GM10266 (cell line): ENCODE data around the gene FARS2.

Experiments used
- DNase-seq: peaks from one replicate; pipeline ENCODE4 v3.0.0; 2012; ENCODE audit errors: extremely low spot score
- TF ChIP-seq, protein P1 (sequence below): IDR thresholded peaks from 2 replicates; pipeline ENCODE4 v1.5.1; 2012; ENCODE audit warnings: mild to moderate bottlenecking, low read depth; ENCODE audit not compliant: control insufficient read depth, insufficient read depth; ENCODE audit errors: missing control alignments

The FARS2 gene

GRCh38 chr6:5277589-5277988 is 16.3 kb downstream of the FARS2 start:
- TF ChIP-seq, protein P1, sequence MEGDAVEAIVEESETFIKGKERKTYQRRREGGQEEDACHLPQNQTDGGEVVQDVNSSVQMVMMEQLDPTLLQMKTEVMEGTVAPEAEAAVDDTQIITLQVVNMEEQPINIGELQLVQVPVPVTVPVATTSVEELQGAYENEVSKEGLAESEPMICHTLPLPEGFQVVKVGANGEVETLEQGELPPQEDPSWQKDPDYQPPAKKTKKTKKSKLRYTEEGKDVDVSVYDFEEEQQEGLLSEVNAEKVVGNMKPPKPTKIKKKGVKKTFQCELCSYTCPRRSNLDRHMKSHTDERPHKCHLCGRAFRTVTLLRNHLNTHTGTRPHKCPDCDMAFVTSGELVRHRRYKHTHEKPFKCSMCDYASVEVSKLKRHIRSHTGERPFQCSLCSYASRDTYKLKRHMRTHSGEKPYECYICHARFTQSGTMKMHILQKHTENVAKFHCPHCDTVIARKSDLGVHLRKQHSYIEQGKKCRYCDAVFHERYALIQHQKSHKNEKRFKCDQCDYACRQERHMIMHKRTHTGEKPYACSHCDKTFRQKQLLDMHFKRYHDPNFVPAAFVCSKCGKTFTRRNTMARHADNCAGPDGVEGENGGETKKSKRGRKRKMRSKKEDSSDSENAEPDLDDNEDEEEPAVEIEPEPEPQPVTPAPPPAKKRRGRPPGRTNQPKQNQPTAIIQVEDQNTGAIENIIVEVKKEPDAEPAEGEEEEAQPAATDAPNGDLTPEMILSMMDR = no peak
- DNase-seq = no peak

- DNase-seq = peak; percentile 25
- TF ChIP-seq, protein P1 = no peak
These were observed 16.7 kb downstream of the FARS2 start for GRCh38 chr6:5278047-5278446.

DNA sequence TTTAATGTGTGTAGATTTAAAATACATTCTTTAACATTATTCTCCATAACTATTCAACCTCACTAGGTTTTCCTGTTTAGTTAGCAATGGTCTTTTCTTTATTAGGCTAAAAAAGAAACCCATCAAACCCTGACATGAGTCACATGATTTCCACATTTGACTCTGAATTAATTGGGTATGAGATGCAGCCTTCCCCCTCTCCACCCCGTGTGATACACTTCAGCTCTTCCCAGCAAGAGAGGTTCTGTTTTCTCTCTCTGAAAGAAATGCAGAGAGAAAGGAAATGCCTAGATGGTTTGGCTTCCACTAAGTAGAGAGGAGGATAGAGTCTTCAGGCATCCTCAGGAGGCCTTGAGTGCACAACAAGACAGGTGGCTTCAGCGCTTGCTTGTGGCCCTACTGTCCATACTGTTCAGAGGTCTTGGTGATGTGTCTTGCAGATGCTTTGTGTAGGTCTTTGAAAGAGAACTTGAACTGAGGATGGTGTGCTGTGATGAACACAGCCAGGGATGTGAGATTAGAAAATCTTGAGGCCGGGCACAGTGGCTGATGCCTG is 17.3 kb downstream of the FARS2 start:
- TF ChIP-seq, protein P1 = no peak

DNA sequence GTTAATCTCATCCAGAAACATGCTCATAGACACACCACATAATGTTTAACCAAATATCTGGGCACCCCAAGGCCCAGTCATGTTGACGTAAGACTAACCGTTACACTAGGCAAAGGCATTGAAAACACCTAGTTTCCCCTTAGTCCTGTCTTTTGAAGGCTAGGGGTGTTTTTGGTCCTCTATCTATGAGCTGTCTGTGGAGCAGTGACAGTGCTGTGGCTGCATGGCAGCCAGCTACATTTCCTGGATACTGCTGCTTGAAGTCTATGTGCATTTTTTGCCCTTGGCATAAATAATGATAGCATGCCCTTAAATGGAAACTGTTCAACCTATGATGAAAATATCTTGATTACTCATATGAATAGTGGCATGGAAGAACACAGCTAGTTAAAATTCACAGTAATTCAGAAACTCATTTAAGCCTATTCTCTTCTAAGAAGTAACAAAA is 18.6 kb downstream of the FARS2 start:
- TF ChIP-seq, protein P1 = no peak
- no peak for DNase-seq

More for the DNA sequence above, 17.3 kb downstream of the FARS2 start:
- no peak for DNase-seq

GRCh38 chr6:5280920-5281319 is 19.6 kb downstream of the FARS2 start:
- DNase-seq = no peak
- TF ChIP-seq, protein P1 = no peak

DNA sequence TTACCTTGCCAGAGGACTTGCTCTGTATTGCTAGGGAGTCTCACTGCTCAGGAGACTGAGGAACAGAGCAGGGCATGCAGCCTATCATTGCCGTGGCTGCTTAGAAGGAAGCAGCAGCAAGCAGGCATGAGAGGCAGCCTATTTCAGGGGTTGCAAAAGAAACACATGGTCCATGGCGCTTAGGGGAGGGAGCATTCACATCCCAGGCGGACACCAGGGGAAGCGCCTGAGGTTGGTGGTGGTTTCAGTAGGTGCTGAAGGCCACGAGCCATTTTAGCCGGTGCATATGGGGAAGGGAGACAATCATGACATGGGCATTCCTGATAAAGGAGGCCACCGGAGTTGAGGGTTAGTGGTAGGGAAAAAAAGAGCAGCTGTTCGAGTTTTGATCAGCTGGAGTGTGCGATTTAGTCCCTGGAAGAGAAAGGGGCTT is 20.9 kb downstream of the FARS2 start:
- TF ChIP-seq, protein P1 = no peak
- DNase-seq = no peak

DNA sequence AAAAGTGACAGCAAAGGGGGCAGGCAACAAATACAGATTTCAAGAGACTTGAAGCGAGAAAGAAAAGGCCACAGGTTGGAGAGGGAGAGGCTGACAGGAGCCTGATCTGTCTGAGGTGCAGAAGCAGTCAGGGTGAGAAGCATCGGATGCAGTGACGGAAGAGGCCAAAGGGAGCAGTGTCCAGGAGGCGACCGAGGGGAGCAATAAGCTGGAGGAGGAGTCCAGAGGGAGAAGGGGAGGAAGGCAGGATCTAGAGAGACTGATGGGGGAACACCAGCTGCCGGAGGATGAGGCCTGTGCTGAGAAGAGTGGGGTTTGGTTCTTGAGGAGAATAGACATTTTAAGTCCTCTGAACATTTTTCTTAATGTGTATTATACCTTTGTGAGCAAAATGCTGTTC is 23.8 kb downstream of the FARS2 start:
- DNase-seq = no peak
- TF ChIP-seq, protein P1 = no peak
